SU-DHL-6 (cell line): ENCODE data around the gene FAM98B.

Source experiments
- H2AFZ ChIP-seq: fragments of 200-600 bp; sonication (generic); 2 replicates; pipeline ENCODE4 v1.6.1; 2014; ENCODE audit warnings: low read depth, mild to moderate bottlenecking, moderate library complexity, mixed read lengths, antibody characterized with exemption, low read length; ENCODE audit not compliant: severe bottlenecking
- H3F3A ChIP-seq: fragments of 200-600 bp; shearing (Covaris generic); 2 replicates; pipeline ENCODE4 v1.6.0; 2016; ENCODE audit warnings: antibody characterized with exemption, mild to moderate bottlenecking; ENCODE audit not compliant: insufficient read depth
- H3K27ac ChIP-seq: fragments of 200-600 bp; sonication (generic); 2 replicates; pipeline ENCODE4 v1.5.1; 2016; ENCODE audit warnings: low read depth, mild to moderate bottlenecking, low read length, moderate library complexity, mixed read lengths
- H3K27me3 ChIP-seq: fragments of 200-600 bp; sonication (generic), shearing (Covaris generic); 2 replicates; pipeline ENCODE4 v1.6.0; 2014; ENCODE audit warnings: mild to moderate bottlenecking, low read length
- H3K36me3 ChIP-seq: fragments of 200-600 bp; sonication (generic); 2 replicates; pipeline ENCODE4 v1.6.1; 2014; ENCODE audit warnings: mild to moderate bottlenecking, low read length, mixed read lengths
- H3K4me2 ChIP-seq: fragments of 300-600, 200-600 bp; shearing (Covaris generic), sonication (generic); 2 replicates; pipeline ENCODE4 v1.6.0; 2014; ENCODE audit warnings: low read length, low read depth, mild to moderate bottlenecking; ENCODE audit not compliant: poor library complexity, severe bottlenecking
- H3K4me3 ChIP-seq: fragments of 200-600 bp; sonication (generic); 2 replicates; pipeline ENCODE4 v1.5.1; 2014; ENCODE audit warnings: antibody characterized with exemption, low read length, mild to moderate bottlenecking, mixed read lengths; ENCODE audit not compliant: insufficient read depth, poor library complexity, severe bottlenecking
- H3K79me2 ChIP-seq: fragments of 200-600 bp; sonication (generic); 2 replicates; pipeline ENCODE4 v1.6.1; 2014; ENCODE audit warnings: mild to moderate bottlenecking, low read length, moderate library complexity; ENCODE audit not compliant: insufficient read depth
- H3K9ac ChIP-seq: fragments of 200-600 bp; sonication (generic); 2 replicates; pipeline ENCODE4 v1.7.0; 2014; ENCODE audit warnings: mild to moderate bottlenecking, low read length
- H3K9me2 ChIP-seq: fragments of 200-600 bp; sonication (generic); replicated peaks from 2 replicates; pipeline ENCODE4 v1.6.1; 2014; ENCODE audit warnings: low read length; ENCODE audit not compliant: insufficient read depth
- H3K9me3 ChIP-seq: fragments of 200-600 bp; sonication (generic); 2 replicates; pipeline ENCODE4 v1.6.1; 2014; ENCODE audit warnings: low read length, mixed read lengths; ENCODE audit not compliant: insufficient read depth
- H4K20me1 ChIP-seq: fragments of 200-600 bp; sonication (generic); 2 replicates; pipeline ENCODE4 v1.6.1; 2014; ENCODE audit warnings: low read depth, mild to moderate bottlenecking, antibody characterized with exemption, low read length, moderate library complexity, mixed read lengths
- EZH2phosphoT487 ChIP-seq: fragments of 200-600 bp; sonication (generic), shearing (Covaris generic); conservative IDR thresholded peaks from 2 replicates; pipeline ENCODE4 v1.6.1; 2018; ENCODE audit warnings: mild to moderate bottlenecking, antibody characterized with exemption, low read length, moderate library complexity, mixed read lengths
- TF ChIP-seq, protein P1 (sequence below): fragments of 200-600 bp; sonication (generic); IDR thresholded peaks from one replicate; pipeline ENCODE4 v1.5.1; 2017; ENCODE audit warnings: antibody characterized with exemption, mild to moderate bottlenecking, low read length, moderate library complexity; ENCODE audit not compliant: insufficient read depth, poor library complexity, severe bottlenecking

Gene FAM98B

GRCh38 chr15:38481113-38481512, 27.2 kb downstream of the FAM98B start:
- no peaks in the 10 kb centered on the region for H3F3A ChIP-seq
- no peaks in the 10 kb centered on the region for H3K9me2 ChIP-seq
- H3K79me2 ChIP-seq = no peaks in the 10 kb centered on the region
- TF ChIP-seq EZH2phosphoT487 = no peak
- no peak overlapping the region for H3K4me3 ChIP-seq
- H3K27me3 ChIP-seq = no peaks in the 10 kb centered on the region
- no peaks in the 10 kb centered on the region for H4K20me1 ChIP-seq
- no peak overlapping the region for H3K9ac ChIP-seq
- no peak overlapping the region for H2AFZ ChIP-seq
- no peak overlapping the region for H3K4me2 ChIP-seq
- no peaks in the 10 kb centered on the region for H3K9me3 ChIP-seq
- H3K36me3 ChIP-seq = peaks cover 10% of the 10 kb centered on the region; the same call in 1 of the 2 replicates
- no peak overlapping the region for H3K27ac ChIP-seq

DNA sequence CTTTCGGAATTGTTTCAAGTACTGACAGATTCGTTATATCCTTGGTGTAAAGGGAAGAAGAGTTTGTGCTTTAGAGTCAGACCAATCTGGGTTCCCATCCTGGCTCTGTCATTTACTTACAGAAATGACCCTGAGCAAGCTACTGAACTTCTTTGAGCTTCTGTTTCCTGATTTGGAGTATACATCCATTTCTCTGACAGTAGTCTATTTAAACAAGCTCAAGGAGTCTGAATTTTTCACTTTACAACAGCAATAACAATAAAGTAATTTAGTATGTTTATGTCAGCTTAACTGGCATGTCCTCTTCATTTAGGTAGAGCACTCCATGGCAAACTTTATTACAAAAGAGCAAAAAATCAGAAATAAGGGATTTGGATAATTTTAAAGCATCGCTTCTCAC, 27.8 kb downstream of the FAM98B start:
- H3K27ac ChIP-seq = no peak overlapping the region
- TF ChIP-seq EZH2phosphoT487 = no peak
- TF ChIP-seq, protein P1, sequence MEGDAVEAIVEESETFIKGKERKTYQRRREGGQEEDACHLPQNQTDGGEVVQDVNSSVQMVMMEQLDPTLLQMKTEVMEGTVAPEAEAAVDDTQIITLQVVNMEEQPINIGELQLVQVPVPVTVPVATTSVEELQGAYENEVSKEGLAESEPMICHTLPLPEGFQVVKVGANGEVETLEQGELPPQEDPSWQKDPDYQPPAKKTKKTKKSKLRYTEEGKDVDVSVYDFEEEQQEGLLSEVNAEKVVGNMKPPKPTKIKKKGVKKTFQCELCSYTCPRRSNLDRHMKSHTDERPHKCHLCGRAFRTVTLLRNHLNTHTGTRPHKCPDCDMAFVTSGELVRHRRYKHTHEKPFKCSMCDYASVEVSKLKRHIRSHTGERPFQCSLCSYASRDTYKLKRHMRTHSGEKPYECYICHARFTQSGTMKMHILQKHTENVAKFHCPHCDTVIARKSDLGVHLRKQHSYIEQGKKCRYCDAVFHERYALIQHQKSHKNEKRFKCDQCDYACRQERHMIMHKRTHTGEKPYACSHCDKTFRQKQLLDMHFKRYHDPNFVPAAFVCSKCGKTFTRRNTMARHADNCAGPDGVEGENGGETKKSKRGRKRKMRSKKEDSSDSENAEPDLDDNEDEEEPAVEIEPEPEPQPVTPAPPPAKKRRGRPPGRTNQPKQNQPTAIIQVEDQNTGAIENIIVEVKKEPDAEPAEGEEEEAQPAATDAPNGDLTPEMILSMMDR = no peak
- no peak overlapping the region for H3K4me3 ChIP-seq
- H3F3A ChIP-seq = no peaks in the 10 kb centered on the region
- H2AFZ ChIP-seq = no peak overlapping the region
- no peaks in the 10 kb centered on the region for H3K9me3 ChIP-seq
- no peak overlapping the region for H3K9ac ChIP-seq
- H4K20me1 ChIP-seq = no peaks in the 10 kb centered on the region
- no peak overlapping the region for H3K4me2 ChIP-seq
- H3K36me3 ChIP-seq = peaks cover 14% of the 10 kb centered on the region; the same call in 1 of the 2 replicates
- H3K27me3 ChIP-seq = no peaks in the 10 kb centered on the region
- no peaks in the 10 kb centered on the region for H3K79me2 ChIP-seq
- H3K9me2 ChIP-seq = no peaks in the 10 kb centered on the region

DNA sequence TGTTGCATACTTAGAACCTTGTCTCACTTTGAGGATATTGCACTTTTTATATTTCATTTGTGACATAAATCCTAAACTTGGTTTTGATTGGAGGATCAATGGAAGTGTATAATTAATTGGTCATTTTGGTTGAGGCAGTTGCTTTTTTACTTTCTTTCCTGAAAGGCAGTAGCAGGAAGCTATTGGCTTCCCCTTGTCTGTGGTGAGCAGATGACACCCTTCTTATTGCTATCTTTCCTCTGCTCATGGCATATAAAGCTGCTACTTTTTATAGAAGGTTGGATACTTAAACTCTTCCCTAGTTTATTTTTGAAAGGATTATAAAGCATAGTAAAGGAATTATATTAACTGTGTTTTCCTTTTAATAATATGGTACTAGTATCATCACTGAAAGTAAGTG, 28.6 kb downstream of the FAM98B start:
- Histone ChIP-seq H3K36me3 (peaks cover 14% of the 10 kb centered on the region; the same call in 1 of the 2 replicates), H3K4me3 (no peak overlapping the region), H3K27me3 (no peaks in the 10 kb centered on the region), H3K9ac (no peak overlapping the region), H3F3A (no peaks in the 10 kb centered on the region), H3K9me2 (no peaks in the 10 kb centered on the region), H3K4me2 (no peak overlapping the region), H3K9me3 (no peaks in the 10 kb centered on the region), H3K27ac (no peak overlapping the region), H4K20me1 (no peaks in the 10 kb centered on the region), H2AFZ (no peak overlapping the region), H3K79me2 (no peaks in the 10 kb centered on the region)
- TF ChIP-seq EZH2phosphoT487 = no peak
- TF ChIP-seq, protein P1 = no peak

DNA sequence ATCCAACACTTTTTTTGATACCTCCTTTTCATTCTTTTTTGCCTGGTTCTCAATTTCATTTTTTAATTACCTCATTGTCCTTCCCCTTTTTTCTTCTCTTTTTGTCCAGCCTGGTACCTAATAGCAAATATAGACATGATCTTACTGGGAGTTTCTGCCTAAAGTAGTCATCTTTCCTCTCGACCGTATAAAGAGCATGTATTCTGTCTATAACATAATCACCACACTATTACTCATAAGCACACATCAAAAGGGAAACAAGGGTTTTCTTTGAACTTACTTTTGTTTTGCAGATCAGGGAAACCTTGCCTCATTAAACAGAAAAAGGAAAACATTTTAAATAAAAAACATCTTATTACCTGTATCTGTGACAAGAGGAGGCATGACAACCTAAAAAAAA, 33.0 kb downstream of the FAM98B start:
- TF ChIP-seq EZH2phosphoT487 = no peak
- TF ChIP-seq, protein P1 = no peak
- no peak overlapping the region for H2AFZ ChIP-seq
- no peak overlapping the region for H3K4me2 ChIP-seq
- no peak overlapping the region for H3K27ac ChIP-seq
- H3K36me3 ChIP-seq = peaks cover 10% of the 10 kb centered on the region; the same call in 1 of the 2 replicates
- no peaks in the 10 kb centered on the region for H3K79me2 ChIP-seq
- no peaks in the 10 kb centered on the region for H3K9me3 ChIP-seq
- no peaks in the 10 kb centered on the region for H4K20me1 ChIP-seq
- H3K9ac ChIP-seq = no peak overlapping the region
- no peaks in the 10 kb centered on the region for H3F3A ChIP-seq
- no peaks in the 10 kb centered on the region for H3K9me2 ChIP-seq
- no peaks in the 10 kb centered on the region for H3K27me3 ChIP-seq
- H3K4me3 ChIP-seq = no peak overlapping the region
